Neutrophil (primary cell): Measurements from ENCODE around the gene METTL1.
"Not testable (repeated sequence)": the region's sequence is repeated elsewhere in the genome, so short reads cannot be mapped to it uniquely, and the experiment has no call there.

Experiments
- H3K27ac ChIP-seq: fragments of 200-600 bp; sonication (generic); 2 replicates; pipeline ENCODE4 v1.5.1; 2016; ENCODE audit warnings: mild to moderate bottlenecking, moderate library complexity
- H3K27me3 ChIP-seq: fragments of 200-600 bp; sonication (generic); 2 replicates; pipeline ENCODE4 v1.6.0; 2016; ENCODE audit warnings: mild to moderate bottlenecking
- H3K36me3 ChIP-seq: fragments of 200-600 bp; sonication (generic); 2 replicates; pipeline ENCODE4 v1.5.1; 2017
- H3K4me1 ChIP-seq, 2 experiments: fragments of 200-600 bp in 1 of 2; sonication (generic) in 1 of 2; 1 replicate in 1 of 2; 2 replicates in 1 of 2; pipeline versions ENCODE4 v1.5.1 to v1.6.1; 2013 to 2016; ENCODE audit warnings: low read depth in 1 of 2, low read length in 1 of 2, mild to moderate bottlenecking in 1 of 2, moderate library complexity in 1 of 2; ENCODE audit not compliant: control insufficient read depth in 1 of 2, insufficient read depth in 1 of 2
- H3K4me3 ChIP-seq, 2 experiments: fragments of 200-600 bp in 1 of 2; sonication (generic) in 1 of 2; 1 replicate in 1 of 2; 2 replicates in 1 of 2; pipeline ENCODE4 v1.5.1; 2013 to 2016; ENCODE audit warnings: low read depth in 1 of 2, low read length in 1 of 2, mild to moderate bottlenecking in 1 of 2, moderate library complexity in 1 of 2
- H3K9me3 ChIP-seq: fragments of 200-600 bp; sonication (generic); 2 replicates; pipeline ENCODE4 v1.5.1; 2016
- TF ChIP-seq, protein P1 (sequence below): fragments of 200-600 bp; sonication (generic); IDR thresholded peaks from 2 replicates; pipeline ENCODE4 v1.5.1; 2016; ENCODE audit warnings: antibody characterized with exemption

Gene METTL1

DNA sequence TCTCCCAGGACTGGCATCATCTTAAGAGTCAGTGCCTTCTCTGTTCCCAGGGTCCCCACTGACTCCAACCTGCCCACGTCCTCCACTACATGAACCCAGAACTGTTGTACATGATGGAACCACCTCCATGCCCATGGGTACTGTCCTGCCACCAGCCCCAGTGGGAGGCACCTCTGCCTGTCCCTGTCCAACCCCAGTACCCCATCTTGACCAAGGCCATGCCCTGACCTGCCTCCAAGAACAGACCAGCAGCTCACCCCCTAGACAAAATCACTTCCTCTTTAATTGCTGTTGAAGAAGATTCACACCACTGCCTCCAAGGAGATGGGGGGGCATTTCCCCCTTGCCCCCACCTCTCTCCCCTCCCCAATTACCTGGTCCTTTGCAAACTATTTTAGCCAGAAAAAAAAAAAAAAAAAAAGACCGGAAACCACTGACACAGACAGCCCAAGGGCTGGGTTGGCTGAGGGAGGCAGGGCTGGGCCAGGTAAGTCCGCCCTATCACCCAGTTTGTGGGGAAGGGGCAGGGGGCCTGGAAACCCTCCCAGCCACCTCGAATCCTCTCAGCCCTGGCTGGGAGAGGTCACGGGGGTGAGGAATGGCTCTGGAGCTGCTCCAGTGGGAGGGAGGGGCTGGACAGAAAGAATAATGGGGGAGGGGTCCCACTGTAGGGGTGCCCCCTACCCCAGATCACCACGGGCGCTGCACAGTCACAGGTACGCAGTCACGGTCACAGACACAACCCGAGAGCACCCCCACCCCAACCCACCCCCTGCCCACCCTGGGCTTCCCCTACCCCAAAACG, 46.8 kb downstream of the METTL1 start:
- H3K9me3 ChIP-seq, result no peaks in the 10 kb centered on the region
- peak overlapping the region; percentile 61 for H3K27ac ChIP-seq
- TF ChIP-seq, protein P1, sequence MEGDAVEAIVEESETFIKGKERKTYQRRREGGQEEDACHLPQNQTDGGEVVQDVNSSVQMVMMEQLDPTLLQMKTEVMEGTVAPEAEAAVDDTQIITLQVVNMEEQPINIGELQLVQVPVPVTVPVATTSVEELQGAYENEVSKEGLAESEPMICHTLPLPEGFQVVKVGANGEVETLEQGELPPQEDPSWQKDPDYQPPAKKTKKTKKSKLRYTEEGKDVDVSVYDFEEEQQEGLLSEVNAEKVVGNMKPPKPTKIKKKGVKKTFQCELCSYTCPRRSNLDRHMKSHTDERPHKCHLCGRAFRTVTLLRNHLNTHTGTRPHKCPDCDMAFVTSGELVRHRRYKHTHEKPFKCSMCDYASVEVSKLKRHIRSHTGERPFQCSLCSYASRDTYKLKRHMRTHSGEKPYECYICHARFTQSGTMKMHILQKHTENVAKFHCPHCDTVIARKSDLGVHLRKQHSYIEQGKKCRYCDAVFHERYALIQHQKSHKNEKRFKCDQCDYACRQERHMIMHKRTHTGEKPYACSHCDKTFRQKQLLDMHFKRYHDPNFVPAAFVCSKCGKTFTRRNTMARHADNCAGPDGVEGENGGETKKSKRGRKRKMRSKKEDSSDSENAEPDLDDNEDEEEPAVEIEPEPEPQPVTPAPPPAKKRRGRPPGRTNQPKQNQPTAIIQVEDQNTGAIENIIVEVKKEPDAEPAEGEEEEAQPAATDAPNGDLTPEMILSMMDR, result no peak
- H3K4me1 ChIP-seq, result no peaks in the 10 kb centered on the region
- peaks cover 96% of the 10 kb centered on the region for H3K36me3 ChIP-seq
- no peaks in the 10 kb centered on the region for H3K27me3 ChIP-seq
- no peak overlapping the region for H3K4me3 ChIP-seq

DNA sequence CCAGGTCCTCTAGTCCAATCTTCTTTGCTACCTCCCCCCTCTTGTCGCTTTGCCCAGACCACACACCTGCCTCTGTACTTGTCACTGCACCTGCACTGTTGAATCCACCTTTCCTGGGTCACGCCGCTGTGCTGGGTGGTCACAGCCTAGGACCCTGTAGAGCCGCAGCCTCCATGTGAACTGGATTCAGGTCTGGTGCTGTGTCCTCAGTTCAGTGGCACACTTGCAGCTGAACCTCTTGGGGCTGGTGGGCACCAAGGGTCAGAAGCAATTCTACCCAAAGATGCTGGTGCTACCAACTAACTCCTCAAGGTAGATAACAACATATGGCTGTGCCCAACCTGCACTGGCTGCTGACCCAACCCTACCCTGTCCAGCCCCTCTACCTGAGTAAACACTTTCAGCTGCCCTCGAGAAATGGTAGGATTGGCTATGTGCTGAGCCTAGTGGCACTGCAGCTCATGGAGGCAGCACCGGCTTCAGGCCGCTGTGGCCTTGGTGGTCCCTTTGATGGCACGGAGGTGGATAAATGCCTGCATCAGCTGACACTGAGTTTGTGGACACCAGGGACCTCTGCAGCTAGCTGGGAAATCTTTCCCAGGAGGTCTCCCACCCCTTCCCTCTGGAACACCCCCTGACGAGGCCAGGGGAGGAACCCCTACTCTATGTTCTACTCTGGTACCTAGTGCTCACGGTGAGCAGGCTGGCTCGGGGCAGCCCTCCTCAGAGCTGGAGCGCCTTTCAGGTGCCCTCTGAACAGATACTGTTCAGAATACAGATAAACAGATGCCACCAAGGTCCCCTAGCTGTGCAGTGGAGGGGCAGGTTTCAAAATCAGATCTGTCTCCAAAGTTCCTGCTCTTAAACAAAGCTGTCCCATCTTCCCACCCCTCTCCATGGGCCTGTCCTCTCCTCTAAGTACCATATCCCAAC, 47.6 kb downstream of the METTL1 start:
- no peaks in the 10 kb centered on the region for H3K9me3 ChIP-seq
- H3K4me1 ChIP-seq, result no peaks in the 10 kb centered on the region
- no peaks in the 10 kb centered on the region for H3K27me3 ChIP-seq
- H3K27ac ChIP-seq, result peak overlapping the region; percentile 61
- TF ChIP-seq, protein P1, result no peak
- H3K36me3 ChIP-seq, result peaks cover 96% of the 10 kb centered on the region
- no peak overlapping the region for H3K4me3 ChIP-seq

DNA sequence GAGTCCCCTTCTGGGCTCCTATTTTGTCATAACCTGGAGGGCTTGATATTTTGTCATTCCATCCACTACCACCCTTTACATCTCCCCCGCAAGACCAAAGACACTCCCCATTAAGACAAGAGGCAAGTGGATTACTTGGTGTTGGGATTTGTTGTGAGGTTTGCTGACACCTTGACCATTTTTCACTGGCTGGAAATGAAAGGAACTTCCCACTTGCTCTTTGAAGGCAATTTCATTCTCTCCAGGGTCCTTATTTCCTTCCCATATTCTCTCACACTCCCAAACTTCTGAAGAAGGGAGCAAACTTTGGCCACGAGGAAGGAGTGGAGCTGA, 48.3 kb downstream of the METTL1 start:
- Histone ChIP-seq H3K27me3 (no peaks in the 10 kb centered on the region), H3K4me1 (no peaks in the 10 kb centered on the region), H3K4me3 (no peak overlapping the region), H3K36me3 (peaks cover 96% of the 10 kb centered on the region), H3K27ac (peak overlapping the region; percentile 61), H3K9me3 (no peaks in the 10 kb centered on the region)
- TF ChIP-seq, protein P1, result no peak

DNA sequence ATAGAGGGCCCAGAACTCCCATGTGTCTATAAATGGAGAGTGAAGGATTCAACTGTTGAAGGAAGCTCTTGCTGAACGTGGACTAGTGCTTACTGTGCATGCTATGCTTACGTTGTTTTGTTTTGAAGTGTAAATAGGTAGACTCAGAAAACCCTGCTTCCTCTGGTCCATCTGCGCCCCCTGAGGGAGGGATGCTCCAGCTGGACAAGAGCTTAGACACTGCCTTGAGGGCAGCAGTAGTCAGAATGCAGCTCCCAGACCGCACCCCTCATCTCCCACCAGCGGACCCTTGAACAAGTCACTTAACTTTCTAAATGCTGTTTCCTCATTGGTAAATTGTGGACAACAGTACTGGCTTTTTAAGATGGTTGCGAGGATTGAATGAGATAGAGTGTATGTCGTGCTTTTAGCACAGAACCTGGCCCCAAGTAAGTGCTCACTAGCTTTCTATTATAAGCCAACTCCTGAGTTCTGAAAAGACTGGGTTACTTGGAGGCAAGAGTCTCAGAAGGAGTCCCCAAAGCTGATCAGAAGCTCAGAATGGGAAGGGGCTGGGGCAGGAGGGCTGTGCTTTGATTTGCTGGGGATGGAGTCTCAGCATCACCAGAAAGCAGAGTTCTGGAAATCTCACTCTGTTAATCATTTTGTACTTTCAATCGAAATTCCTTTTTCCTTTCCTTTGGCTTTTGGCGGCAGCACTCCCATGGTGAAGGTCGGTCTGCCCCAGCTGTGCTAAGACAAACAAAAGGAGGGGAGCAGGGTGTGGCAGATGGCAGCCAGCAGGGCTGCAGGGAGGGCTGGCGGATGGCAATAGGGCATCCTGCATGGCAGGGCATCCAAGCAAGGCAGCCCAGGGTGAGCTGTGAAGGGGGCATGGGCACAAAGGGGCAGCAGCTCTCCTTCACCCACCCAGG, 48.9 kb downstream of the METTL1 start:
- no peaks in the 10 kb centered on the region for H3K9me3 ChIP-seq
- peaks cover 96% of the 10 kb centered on the region for H3K36me3 ChIP-seq
- H3K4me3 ChIP-seq, result no peak overlapping the region
- peak overlapping the region; percentile 61 for H3K27ac ChIP-seq
- TF ChIP-seq, protein P1, result no peak
- no peaks in the 10 kb centered on the region for H3K27me3 ChIP-seq
- no peaks in the 10 kb centered on the region for H3K4me1 ChIP-seq

DNA sequence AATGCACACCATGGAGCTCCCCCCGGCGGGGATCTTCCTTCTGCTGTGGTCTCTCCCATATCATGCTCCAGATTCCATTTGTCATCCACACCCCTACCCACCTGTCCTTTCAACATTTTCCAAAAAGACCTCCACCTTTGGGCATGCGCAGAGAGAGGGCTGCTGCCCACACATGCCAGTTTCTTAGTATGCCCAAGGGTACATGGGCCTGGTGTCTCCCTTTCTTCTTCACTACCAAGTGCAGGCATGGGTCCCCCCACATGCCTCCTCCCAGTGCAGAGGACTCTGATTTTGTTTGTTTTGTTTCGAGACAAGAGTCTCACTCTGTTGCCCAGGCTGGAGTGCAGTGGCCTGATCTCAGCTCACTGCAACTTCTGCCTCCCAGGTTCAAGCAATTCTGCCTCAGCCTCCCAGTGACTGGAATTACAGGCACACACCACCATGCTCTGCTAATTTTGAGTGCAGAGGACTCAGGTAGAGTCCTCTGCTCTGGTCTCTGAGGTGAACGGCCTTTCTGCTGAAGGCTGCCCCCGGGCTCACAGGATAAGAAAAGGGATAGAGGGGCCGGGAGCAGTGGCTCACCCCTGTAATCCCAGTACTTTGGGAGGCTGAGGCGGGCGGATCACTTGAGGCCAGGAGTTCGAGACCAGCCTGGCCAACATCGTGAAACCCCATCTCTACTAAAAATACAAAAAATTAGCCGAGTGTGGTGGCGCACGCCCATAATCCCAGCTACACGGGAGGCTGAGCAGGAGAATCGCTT, 49.9 kb downstream of the METTL1 start:
- H3K27me3 ChIP-seq, H3K4me3 ChIP-seq, H3K4me1 ChIP-seq, H3K9me3 ChIP-seq: not testable (repeated sequence)
- Histone ChIP-seq H3K27ac (peak overlapping the region; percentile 33), H3K36me3 (peaks cover 96% of the 10 kb centered on the region)
